HEK293T (cell line): ENCODE measurements around the gene FILIP1.
"Not testable (repeated sequence)": the region's sequence is repeated elsewhere in the genome, so short reads cannot be mapped to it uniquely, and the experiment has no call there.

Source experiments
- CTCF ChIA-PET: fragments of 350-600 bp; formaldehyde crosslinking; extraction: SDS; loops from one replicate; lab custom pipeline; 2021; ENCODE audit warnings: antibody characterized with exemption, inconsistent platforms; lab: Yijun Ruan, JAX
- POLR2A ChIA-PET: fragments of 350-600 bp; formaldehyde crosslinking; extraction: SDS; loops from one replicate; lab custom pipeline; 2020; ENCODE audit warnings: antibody characterized with exemption, inconsistent platforms; lab: Yijun Ruan, JAX
- DNase-seq: peaks from one replicate; pipeline ENCODE4 v3.0.0; 2012; ENCODE audit warnings: mixed read lengths; ENCODE audit errors: extremely low spot score
- ARNT ChIP-seq: fragments of 450-650 bp; IDR thresholded peaks from 2 replicates; pipeline ENCODE4 v1.6.1; 2017; ENCODE audit warnings: mild to moderate bottlenecking
- BHLHE40 ChIP-seq: fragments of 450-650 bp; IDR thresholded peaks from 2 replicates; pipeline ENCODE4 v1.6.1; 2016; ENCODE audit warnings: mild to moderate bottlenecking, moderate library complexity, borderline replicate concordance
- CTBP1 ChIP-seq: fragments of 450-650 bp; IDR thresholded peaks from 2 replicates; pipeline ENCODE4 v1.6.1; 2016; ENCODE audit warnings: borderline replicate concordance
- ELF4 ChIP-seq: fragments of 450-650 bp; IDR thresholded peaks from 2 replicates; pipeline ENCODE4 v1.6.1; 2017; ENCODE audit warnings: antibody characterized with exemption
- FOXA1 ChIP-seq: fragments of 450-650 bp; IDR thresholded peaks from 2 replicates; pipeline ENCODE4 v1.6.1; 2016; ENCODE audit warnings: mild to moderate bottlenecking
- FOXK2 ChIP-seq: fragments of 450-650 bp; IDR thresholded peaks from 2 replicates; pipeline ENCODE4 v1.6.1; 2016; ENCODE audit warnings: mild to moderate bottlenecking
- FOXM1 ChIP-seq: fragments of 450-650 bp; IDR thresholded peaks from 2 replicates; pipeline ENCODE4 v1.6.1; 2017; ENCODE audit warnings: mild to moderate bottlenecking, borderline replicate concordance
- HDGF ChIP-seq: fragments of 450-650 bp; IDR thresholded peaks from 2 replicates; pipeline ENCODE4 v1.6.1; 2017; ENCODE audit warnings: antibody characterized with exemption, borderline replicate concordance
- L3MBTL2 ChIP-seq: fragments of 450-650 bp; conservative IDR thresholded peaks from 2 replicates; pipeline ENCODE4 v1.6.1; 2016; ENCODE audit warnings: mild to moderate bottlenecking
- LEF1 ChIP-seq: fragments of 450-650 bp; IDR thresholded peaks from 2 replicates; pipeline ENCODE4 v1.6.1; 2017; ENCODE audit warnings: mild to moderate bottlenecking, borderline replicate concordance
- NFRKB ChIP-seq: fragments of 450-650 bp; IDR thresholded peaks from 2 replicates; pipeline ENCODE4 v1.6.1; 2016; ENCODE audit warnings: mild to moderate bottlenecking, moderate library complexity
- PKNOX1 ChIP-seq: fragments of 450-650 bp; IDR thresholded peaks from 2 replicates; pipeline ENCODE4 v1.6.1; 2016
- SP1 ChIP-seq: fragments of 450-650 bp; IDR thresholded peaks from 2 replicates; pipeline ENCODE4 v1.6.1; 2017
- SUZ12 ChIP-seq: fragments of 450-650 bp; IDR thresholded peaks from 2 replicates; pipeline ENCODE4 v1.6.1; 2016; ENCODE audit warnings: mild to moderate bottlenecking
- TARDBP ChIP-seq: fragments of 450-650 bp; IDR thresholded peaks from 2 replicates; pipeline ENCODE4 v1.6.1; 2016
- ZNF384 ChIP-seq: fragments of 450-650 bp; IDR thresholded peaks from 2 replicates; pipeline ENCODE4 v1.6.1; 2016

FILIP1 gene

GRCh38 chr6:75446241-75446880 lies 47.2 kb downstream of the FILIP1 start:
- CTCF ChIA-PET, result interaction anchor here (0.6 to 0.9 kb wide), 2 partner anchors 33 to 47 kb away, joined by 3 to 4 read pairs; partner anchors contain the start of gene FILIP1
- no peak for DNase-seq
- TF ChIP-seq HDGF (no peak), NFRKB (no peak), SUZ12 (no peak), LEF1 (no peak), ZNF384 (no peak), ARNT (no peak)
- POLR2A ChIA-PET, result interaction anchor here (0.5 kb wide), 1 partner anchor 152 kb away, joined by 3 read pairs; no protein-coding TSS in a partner anchor

GRCh38 chr6:75445738-75446137 lies 47.9 kb downstream of the FILIP1 start:
- ChIA-PET POLR2A (no interaction called here), CTCF (interaction anchor here (0.6 to 0.9 kb wide), 2 partner anchors 34 to 48 kb away, joined by 3 to 4 read pairs; partner anchors contain the start of gene FILIP1)
- no peak for TF ChIP-seq ELF4
- TF ChIP-seq BHLHE40, result no peak
- TF ChIP-seq FOXM1, result no peak
- no peak for TF ChIP-seq CTBP1
- TF ChIP-seq HDGF, result no peak
- no peak for TF ChIP-seq FOXA1
- no peak for TF ChIP-seq FOXK2
- no peak for TF ChIP-seq TARDBP
- no peak for DNase-seq

GRCh38 chr6:75444899-75445298 lies 48.7 kb downstream of the FILIP1 start:
- ChIA-PET CTCF (no interaction called here), POLR2A (no interaction called here)
- no peak for DNase-seq
- no peak for TF ChIP-seq FOXM1

- POLR2A ChIA-PET, CTCF ChIA-PET, DNase-seq: not testable (repeated sequence)
These were observed 51.7 kb downstream of the FILIP1 start for GRCh38 chr6:75441883-75442282.

- POLR2A ChIA-PET, CTCF ChIA-PET, DNase-seq: not testable (repeated sequence)
These were observed 52.1 kb downstream of the FILIP1 start for GRCh38 chr6:75441479-75441878.

- CTCF ChIA-PET, result interaction anchor here (0.9 kb wide), 1 partner anchor 10 kb away, joined by 3 read pairs; no protein-coding TSS in a partner anchor
- POLR2A ChIA-PET, result interaction anchor here (1.4 kb wide), 1 partner anchor 1925 kb away, joined by 4 read pairs; no protein-coding TSS in a partner anchor
- TF ChIP-seq ELF4 (no peak), SUZ12 (no peak), TARDBP (no peak), FOXA1 (no peak), HDGF (no peak), BHLHE40 (no peak), L3MBTL2 (no peak), PKNOX1 (no peak), ARNT (no peak), LEF1 (no peak), FOXK2 (no peak), FOXM1 (no peak), ZNF384 (no peak), NFRKB (no peak), CTBP1 (no peak), SP1 (no peak)
- no peak for DNase-seq
These were observed 55.0 kb downstream of the FILIP1 start for GRCh38 chr6:75438442-75439116.

GRCh38 chr6:75438013-75438431 lies 55.6 kb downstream of the FILIP1 start:
- ChIA-PET CTCF (interaction anchor here (0.9 kb wide), 1 partner anchor 10 kb away, joined by 3 read pairs; no protein-coding TSS in a partner anchor), POLR2A (interaction anchor here (1.4 kb wide), 1 partner anchor 1924 kb away, joined by 4 read pairs; no protein-coding TSS in a partner anchor)
- DNase-seq, result no peak
- TF ChIP-seq PKNOX1, result no peak
- TF ChIP-seq NFRKB, result no peak
- TF ChIP-seq BHLHE40, result no peak
- no peak for TF ChIP-seq SUZ12
- TF ChIP-seq SP1, result no peak
- no peak for TF ChIP-seq FOXM1
- TF ChIP-seq FOXA1, result no peak
- TF ChIP-seq ARNT, result no peak
- TF ChIP-seq FOXK2, result no peak
- TF ChIP-seq TARDBP, result no peak
- TF ChIP-seq ELF4, result no peak
- TF ChIP-seq CTBP1, result no peak
- no peak for TF ChIP-seq ZNF384
- TF ChIP-seq LEF1, result no peak
- TF ChIP-seq HDGF, result no peak
